Measurements from ENCODE around the gene SUMO3.
A peak's percentile ranks its signal among the peaks of the same experiment; 100 is the strongest.

Gene SUMO3

GRCh38 chr21:44778094-44778493, 39.8 kb downstream of the SUMO3 start:
- DNase-seq: no peak

GRCh38 chr21:44774972-44775371, 42.9 kb downstream of the SUMO3 start:
- no peak for DNase-seq

DNA sequence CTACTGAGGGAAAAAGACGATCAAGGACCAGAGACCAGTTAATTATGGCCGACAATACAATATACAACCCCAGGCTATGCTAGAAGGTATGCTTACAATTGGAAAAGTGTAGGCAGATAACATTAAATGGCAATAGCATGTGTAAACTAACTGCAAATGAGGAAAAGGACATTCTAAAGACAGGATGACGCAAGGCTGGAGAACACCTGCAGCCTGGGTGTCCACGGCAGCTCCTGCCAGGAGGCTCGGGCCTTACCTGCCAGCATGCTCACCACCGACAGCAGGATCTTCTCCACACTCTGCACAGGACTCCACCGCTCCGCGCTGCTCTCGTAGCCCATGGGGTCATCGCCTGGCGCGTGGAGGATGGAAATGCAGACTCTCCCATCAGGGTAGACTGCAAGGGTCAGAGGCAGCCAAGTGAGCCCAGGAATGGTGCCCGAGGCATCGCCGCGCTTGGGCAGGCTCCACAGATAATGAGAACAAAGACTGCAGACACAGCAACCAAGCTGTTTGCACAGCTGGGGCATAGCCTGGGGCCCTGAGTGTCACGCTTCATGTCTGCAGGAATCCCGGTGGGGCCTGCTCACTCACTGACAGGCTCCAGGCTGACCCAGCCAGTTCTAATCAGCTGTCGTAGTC, 44.5 kb downstream of the SUMO3 start:
- DNase-seq: no peak

DNA sequence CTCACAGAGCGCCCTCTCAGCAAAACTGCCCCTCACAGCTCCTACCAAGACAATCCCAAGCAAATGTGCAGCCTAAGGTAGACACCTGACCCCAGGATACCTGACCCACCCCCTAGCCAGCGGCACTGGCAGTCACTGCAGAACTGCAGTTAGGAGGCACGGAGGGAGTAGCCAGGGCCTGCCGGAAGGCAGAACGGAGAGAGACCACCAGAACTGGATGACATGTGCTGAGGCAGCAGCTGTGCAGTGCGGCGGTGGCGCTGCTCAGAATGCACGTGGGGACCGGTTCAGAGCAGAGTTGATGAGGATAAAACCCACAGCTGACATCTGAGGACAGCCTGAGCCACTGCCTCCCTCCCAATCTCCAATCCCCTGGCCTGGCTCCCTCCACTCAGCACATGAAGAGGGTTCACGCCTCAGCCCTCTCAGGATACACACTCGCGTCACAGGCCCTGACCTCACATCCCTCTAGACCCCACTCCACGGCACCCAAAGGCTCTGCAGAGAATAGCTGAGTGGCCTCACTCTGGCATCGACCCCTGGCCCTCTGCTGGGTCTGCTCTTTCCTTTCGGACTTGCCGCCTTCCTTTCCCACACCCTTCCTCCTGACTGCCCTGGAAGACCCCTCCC, 45.9 kb downstream of the SUMO3 start:
- no peak for DNase-seq

GRCh38 chr21:44767834-44768831, 49.7 kb downstream of the SUMO3 start:
- no peak for DNase-seq

GRCh38 chr21:44766818-44767354, 51.0 kb downstream of the SUMO3 start:
- no peak for DNase-seq

- no peak for DNase-seq
Observed at GRCh38 chr21:44766014-44766817, 51.6 kb downstream of the SUMO3 start.

GRCh38 chr21:44765231-44766013, 52.4 kb downstream of the SUMO3 start:
- DNase-seq: no peak

DNA sequence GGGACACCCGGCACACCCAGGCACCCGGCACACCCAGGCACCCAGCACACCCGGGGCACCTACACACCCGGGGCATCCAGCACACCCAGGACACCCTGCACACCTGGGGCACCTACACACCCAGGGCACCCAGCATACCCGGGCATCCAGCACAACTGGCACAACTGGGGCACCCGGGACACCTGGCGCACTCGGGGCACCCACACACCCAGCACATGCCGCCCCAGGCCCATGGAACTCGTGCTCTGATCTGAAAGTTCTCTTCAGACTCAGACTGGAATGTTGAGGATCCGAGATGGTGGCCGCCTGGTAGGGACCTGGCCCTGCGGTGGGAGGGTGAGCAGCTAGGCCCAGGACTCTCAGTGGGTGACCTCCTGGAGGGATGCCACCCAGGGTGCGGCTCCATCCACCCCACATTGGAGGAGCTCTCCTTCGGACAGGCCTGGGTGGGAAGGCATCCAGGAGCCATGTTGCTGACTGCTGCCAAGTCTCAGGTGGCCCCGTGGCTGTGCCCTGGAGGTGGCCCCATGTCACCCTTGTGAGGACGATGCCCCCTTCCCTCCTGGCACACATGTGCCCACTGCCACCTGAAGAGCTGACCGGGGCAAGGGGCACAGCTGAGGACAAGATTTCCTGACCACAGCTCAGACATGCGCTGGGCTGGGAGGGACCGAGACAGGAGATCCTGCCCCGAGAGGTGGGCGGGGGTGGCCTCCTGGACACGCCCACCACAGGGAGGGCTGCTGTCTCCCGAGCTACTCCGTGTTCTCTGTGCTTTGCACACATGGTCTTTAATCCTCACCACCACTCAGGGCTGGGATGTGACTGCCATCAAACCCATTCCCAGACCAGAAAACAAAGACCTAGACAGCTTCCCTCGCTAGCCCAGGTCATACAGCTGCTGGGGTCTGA, 53.3 kb downstream of the SUMO3 start:
- DNase-seq: no peak

DNA sequence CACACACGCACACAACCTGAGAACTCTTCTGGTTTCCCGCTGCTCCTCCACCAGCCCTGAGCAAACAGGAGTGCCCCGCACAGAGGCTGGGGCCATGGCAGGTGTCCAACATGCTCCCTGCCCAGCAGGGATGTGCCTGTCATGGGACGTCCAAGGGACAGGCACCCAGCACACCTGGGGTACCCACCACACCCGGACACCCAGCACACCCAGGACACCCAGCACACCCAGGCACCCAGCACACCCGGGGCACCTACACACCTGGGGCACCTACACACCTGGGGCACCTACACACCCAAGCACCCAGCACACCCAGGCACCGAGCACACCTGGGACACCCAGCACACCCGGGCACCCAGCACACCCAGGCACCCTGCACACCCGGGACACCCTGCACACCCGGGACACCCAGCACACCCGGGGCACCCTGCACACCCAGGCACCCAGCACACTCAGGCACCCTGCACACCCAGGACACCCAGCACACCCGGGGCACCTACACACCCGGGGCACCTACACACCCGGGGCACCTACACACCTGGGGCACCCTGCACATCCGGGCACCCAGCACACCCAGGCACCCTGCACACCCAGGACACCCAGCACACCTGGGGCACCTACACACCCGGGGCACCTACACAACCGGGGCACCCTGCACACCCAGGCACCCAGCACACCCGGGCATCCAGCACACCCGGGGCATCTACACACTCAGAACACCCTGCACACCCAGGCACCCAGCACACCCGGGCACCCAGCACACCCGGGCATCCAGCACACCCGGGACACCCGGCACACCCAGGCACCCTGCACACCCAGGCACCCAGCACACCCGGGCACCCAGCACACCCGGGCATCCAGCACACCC, 54.2 kb downstream of the SUMO3 start:
- no peak for DNase-seq

GRCh38 chr21:44763050-44763378, 54.8 kb downstream of the SUMO3 start:
- DNase-seq: no peak

DNA sequence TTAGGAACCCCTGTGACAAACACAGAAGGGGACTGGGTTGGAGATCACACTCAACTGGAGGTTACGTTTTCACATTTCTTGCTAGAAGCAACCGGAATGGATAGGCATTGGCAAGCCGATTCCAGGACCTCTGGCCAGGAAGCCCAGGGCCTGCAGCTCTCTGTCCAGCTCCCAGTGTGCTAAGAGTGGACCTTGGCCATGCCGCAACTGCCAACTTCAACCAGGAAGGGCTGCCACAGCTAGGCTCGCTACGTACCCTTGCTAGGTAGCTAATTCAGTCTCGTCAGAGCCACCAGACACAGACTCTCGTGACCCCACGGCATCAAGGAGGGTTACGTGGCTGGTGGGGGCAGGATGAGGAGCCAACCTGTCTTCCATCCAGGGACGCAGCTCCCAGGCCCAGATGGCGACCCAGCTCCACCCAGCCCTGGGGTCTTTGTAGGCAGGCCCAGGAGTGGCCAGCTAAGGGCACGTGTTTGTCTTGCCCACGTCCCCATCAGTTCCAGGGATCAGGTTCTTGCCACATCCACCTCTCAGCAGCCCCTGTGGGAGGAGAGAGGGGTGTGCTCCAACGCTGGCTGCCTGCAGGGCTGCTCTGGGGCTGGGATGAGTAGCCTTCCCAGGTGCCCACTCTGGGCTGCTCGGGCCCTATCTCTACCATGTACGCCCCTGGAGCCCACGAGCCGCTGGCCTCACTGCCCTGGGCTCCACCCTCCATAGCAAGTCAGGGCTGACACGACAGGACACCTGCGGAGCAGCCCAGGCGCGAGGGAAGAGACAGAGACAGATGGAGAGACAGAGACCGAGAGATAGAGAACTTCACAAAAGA, 55.4 kb downstream of the SUMO3 start:
- no peak for DNase-seq

GRCh38 chr21:44761747-44762208, 56.1 kb downstream of the SUMO3 start:
- no peak for DNase-seq

DNA sequence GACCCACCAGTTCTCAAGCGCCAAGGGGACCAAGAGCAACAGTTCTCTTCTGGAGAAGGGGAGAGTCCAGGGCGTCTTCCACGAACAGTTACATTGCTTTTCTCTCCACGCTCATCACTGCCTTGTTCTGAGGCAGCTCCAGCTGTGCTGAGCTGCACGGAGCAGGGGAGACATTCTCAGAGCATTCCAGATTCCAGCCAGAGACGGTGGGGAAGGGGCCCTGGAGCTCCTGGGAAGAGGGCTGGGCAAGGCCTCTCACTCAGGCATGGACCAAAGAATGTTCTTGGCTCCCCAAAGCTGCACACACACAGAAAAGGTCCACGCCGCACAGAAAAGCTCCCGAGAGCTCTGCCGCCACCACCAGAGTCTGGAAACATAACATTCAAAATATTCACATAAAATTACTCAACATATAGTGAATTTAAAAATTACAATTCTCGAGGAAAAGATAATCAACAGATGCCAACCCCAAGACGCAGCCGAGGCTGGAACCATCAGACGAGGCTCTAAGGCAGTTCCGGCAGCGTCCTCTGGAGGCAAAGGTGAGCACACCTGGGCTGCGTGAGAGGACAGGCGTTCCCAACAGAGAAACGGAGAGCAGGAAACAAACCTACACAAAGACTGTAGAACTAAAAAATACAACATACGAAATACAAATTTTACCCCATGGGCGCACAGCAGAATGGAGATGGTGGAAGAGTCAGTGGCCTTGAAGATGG, 56.7 kb downstream of the SUMO3 start:
- peak; percentile 38 for DNase-seq

DNA sequence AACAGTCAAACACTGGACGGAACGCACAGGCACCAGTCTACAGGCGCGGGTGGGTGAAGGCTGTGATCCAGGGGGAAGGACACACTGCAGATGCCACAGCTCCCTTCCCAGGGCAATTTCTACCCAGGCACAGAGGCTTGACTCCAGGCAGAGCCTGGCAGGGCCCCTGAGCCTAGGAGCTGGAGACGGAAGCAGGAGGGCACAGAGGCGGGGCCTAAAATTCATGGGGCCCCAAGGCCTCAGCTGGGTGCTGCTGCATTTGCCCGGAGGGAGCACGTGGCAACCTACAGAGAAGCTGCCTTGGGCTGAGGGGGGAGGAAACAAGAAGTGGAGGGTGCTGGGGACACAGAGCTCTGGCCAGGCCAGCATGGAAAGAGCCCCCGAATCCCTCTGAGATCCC, 57.5 kb downstream of the SUMO3 start:
- no peak for DNase-seq

GRCh38 chr21:44759628-44760285, 58.1 kb downstream of the SUMO3 start:
- DNase-seq: no peak

All from stimulated activated CD8-positive, alpha-beta memory T cell treated with anti-CD3 and anti-CD28 coated beads, Interleukin-4, amount 100 ng/mL, for 48 hours (primary cell).